ENCODE measurements around the gene PMS2.
"Not testable (repeated sequence)": the region's sequence is repeated elsewhere in the genome, so short reads cannot be mapped to it uniquely, and the experiment has no call there.

GRCh38 chr7:6010370-6010769 lies 1.5 kb upstream of the PMS2 start:
- TF ChIP-seq EZH2 (IDR thresholded peaks at IDR 0.05); ATF3 (IDR thresholded peaks at IDR 0.05); CTCF (IDR thresholded peaks at IDR 0.05 in 2 of 3, conservative IDR thresholded peaks at IDR 0.05 in 1 of 3; ENCODE audit: borderline replicate concordance in 1 of 3, insufficient read depth in 1 of 3, low read depth in 2 of 3, low read length in 2 of 3); POLR2AphosphoS5 (IDR thresholded peaks at IDR 0.05; ENCODE audit: low read depth, low read length); TCF7L2 (IDR thresholded peaks at IDR 0.05; ENCODE audit: borderline replicate concordance, extremely low read depth, insufficient read depth, insufficient read length); POLR2A (IDR thresholded peaks at IDR 0.05; ENCODE audit: borderline replicate concordance, extremely low read depth, insufficient read depth, insufficient read length); MAX (IDR thresholded peaks at IDR 0.05); SP1 (IDR thresholded peaks at IDR 0.05; ENCODE audit: low read depth); SIN3A (IDR thresholded peaks at IDR 0.05; ENCODE audit: low read depth); ZNF274 (IDR thresholded peaks at IDR 0.05; ENCODE audit: low read depth, low read length); SRF (IDR thresholded peaks at IDR 0.05; ENCODE audit: low read depth); EZH2phosphoT487 (IDR thresholded peaks at IDR 0.05; ENCODE audit: borderline replicate concordance); ZFX (IDR thresholded peaks at IDR 0.05): not testable (repeated sequence)
- TF ChIP-seq, protein P1, sequence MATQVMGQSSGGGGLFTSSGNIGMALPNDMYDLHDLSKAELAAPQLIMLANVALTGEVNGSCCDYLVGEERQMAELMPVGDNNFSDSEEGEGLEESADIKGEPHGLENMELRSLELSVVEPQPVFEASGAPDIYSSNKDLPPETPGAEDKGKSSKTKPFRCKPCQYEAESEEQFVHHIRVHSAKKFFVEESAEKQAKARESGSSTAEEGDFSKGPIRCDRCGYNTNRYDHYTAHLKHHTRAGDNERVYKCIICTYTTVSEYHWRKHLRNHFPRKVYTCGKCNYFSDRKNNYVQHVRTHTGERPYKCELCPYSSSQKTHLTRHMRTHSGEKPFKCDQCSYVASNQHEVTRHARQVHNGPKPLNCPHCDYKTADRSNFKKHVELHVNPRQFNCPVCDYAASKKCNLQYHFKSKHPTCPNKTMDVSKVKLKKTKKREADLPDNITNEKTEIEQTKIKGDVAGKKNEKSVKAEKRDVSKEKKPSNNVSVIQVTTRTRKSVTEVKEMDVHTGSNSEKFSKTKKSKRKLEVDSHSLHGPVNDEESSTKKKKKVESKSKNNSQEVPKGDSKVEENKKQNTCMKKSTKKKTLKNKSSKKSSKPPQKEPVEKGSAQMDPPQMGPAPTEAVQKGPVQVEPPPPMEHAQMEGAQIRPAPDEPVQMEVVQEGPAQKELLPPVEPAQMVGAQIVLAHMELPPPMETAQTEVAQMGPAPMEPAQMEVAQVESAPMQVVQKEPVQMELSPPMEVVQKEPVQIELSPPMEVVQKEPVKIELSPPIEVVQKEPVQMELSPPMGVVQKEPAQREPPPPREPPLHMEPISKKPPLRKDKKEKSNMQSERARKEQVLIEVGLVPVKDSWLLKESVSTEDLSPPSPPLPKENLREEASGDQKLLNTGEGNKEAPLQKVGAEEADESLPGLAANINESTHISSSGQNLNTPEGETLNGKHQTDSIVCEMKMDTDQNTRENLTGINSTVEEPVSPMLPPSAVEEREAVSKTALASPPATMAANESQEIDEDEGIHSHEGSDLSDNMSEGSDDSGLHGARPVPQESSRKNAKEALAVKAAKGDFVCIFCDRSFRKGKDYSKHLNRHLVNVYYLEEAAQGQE (IDR thresholded peaks at IDR 0.05; ENCODE audit: low read depth), result not testable (repeated sequence)
